Astrocyte of the cerebellum (primary cell): ENCODE results near the gene TRIM23.

Experiments
- DNase-seq: peaks from one replicate; pipeline ENCODE4 v3.0.0-alpha.2; 2011; ENCODE audit warnings: low read depth
- H3K4me3 ChIP-seq: 2 replicates; pipeline ENCODE4 v1.5.1; 2011; ENCODE audit warnings: mild to moderate bottlenecking, low read depth, low read length, moderate library complexity
- in situ Hi-C: cut with HindIII; loops from 2 replicates; pipeline ENCODE4 v1.10.0; 2017; ENCODE audit warnings: low sequenced_read_pairs
- TF ChIP-seq, protein P1 (sequence below): IDR thresholded peaks from 2 replicates; pipeline ENCODE4 v1.5.1; 2012; ENCODE audit warnings: low read length, low read depth, moderate library complexity, mild to moderate bottlenecking; ENCODE audit errors: missing control alignments

The TRIM23 gene

DNA sequence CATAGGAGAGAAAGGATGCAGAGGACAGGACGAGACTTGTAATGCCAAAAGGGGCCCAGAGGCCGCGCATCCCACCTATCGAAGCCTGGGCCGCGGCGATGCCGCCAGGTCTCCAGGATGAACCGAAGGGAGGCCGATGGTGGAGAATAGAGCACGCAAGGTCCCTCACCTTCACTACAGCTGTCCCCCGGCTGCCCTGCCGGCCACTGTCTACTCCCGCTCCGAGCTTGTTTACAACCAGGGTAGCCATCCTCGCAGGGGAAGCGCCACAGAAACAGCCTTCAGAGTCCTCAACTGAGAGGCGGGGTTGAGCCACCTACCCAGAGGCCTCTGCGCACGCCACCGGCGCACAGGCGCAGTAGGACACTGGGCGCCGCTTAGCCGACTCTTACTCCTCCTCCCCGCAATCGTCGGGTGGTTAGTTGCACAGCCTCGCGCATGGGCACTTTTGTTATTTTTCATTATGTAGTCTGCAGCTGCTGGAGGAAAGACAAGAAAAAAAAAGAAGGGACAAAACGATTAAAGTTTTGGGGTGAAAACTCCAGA, at the start of gene TRIM23:
TSS of gene TRIM23 (minus strand) at position 309 of the 546 bp plus-strand sequence. CDS start at position 250, 59 bp downstream.
- TF ChIP-seq, protein P1, sequence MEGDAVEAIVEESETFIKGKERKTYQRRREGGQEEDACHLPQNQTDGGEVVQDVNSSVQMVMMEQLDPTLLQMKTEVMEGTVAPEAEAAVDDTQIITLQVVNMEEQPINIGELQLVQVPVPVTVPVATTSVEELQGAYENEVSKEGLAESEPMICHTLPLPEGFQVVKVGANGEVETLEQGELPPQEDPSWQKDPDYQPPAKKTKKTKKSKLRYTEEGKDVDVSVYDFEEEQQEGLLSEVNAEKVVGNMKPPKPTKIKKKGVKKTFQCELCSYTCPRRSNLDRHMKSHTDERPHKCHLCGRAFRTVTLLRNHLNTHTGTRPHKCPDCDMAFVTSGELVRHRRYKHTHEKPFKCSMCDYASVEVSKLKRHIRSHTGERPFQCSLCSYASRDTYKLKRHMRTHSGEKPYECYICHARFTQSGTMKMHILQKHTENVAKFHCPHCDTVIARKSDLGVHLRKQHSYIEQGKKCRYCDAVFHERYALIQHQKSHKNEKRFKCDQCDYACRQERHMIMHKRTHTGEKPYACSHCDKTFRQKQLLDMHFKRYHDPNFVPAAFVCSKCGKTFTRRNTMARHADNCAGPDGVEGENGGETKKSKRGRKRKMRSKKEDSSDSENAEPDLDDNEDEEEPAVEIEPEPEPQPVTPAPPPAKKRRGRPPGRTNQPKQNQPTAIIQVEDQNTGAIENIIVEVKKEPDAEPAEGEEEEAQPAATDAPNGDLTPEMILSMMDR, result no peak
- in situ Hi-C loops, result no loop called here
- peak; percentile 80 for DNase-seq
- peak within 1 kb of the TSS; percentile 85 for H3K4me3 ChIP-seq

DNA sequence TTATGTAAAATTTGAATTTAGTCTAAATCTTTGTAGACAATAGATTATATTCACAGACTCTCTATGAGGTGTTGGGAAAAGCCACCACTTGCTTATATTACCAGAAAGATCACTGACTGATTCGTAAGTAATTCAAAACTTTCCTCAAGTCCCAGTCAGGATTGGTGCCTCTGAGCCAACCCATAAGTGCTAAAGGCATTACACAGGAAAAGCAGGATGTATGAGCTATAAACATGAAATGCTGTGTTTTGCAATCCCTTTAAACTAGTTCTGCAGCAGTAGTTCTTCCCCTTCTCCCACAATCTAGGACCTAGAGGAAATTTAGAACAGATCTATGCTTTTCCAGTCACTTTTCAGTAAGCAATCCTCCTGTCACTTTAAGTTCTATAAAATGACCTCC, 48.7 kb upstream of the TRIM23 start:
- H3K4me3 ChIP-seq, result no peak overlapping the region
- in situ Hi-C loops, result no loop called here
- no peak for DNase-seq
- TF ChIP-seq, protein P1, result no peak

DNA sequence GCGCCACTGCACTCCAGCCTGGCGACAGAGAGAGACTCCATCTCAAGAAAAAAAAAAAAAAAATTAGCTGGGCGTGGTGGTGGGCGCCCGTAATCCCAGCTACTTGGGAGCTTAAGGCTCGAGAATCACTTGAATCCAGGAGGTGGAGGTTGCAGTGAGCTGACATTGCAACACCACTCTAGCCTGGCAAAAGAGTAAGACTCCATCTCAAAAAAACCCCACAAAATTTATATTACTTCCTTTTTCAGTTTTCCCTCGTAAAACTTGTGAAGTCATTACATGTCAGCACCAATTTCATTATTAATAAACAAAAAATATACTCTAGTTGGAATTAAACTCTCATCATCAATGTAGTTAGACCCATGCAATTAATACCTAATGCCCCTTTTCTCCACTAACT, 44.6 kb upstream of the TRIM23 start:
- in situ Hi-C loops, result no loop called here
- no peak for DNase-seq
- H3K4me3 ChIP-seq, result no peak overlapping the region
- TF ChIP-seq, protein P1, result no peak

DNA sequence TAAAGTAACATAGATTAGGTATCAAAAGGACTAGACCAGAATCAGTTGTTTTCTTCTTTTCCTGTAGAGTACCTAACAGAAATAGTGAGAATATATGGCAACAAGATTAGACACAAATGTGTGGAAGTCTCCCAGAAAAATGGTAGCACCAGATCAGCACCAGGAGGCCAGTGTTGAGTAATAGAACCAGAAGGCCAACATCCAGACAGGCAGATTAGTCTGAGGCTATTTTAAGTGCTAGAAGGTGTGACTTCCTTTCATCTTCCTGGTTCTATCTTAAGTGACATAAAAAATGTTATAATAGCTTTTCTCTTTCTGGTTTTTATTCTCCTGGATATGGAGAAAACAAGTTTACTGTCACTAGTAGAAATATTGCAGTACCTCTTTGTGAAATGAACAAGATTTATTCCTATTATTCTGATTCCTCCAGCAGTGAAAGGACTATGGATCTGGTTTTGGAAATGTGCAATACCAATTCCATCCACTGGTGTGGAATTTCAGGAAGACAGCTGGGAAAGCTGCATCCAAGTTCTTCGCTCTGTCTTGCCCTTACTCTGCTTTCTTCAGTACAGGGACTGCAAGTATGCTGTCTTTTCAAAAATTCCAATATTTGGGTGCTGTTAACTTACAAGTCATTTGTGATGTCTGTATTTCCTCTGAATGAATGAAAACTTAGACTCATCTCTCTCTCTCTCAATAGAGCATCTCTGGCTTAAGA, 39.8 kb upstream of the TRIM23 start:
- in situ Hi-C loops, result no loop called here
- no peak for DNase-seq
- TF ChIP-seq, protein P1, result peak; percentile 53
- no peak overlapping the region for H3K4me3 ChIP-seq

DNA sequence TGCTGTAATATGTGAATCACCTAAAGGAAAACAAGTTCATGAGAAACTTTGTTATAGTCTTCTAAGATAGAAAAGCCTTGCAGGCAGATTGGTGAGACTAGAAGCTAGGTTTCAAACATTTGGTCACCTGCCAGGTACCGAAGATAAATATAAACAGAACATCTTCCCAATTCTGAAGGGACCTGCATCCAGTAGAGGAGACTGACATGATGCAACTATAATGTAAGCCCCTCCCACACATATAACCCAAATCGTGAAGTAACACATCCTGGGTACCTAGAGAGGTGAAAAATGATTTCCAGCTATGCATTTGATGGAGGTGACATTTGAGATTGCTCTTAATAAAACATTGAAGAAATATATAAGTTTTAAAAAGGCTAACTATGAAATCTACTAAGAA, 30.6 kb upstream of the TRIM23 start:
- no peak overlapping the region for H3K4me3 ChIP-seq
- TF ChIP-seq, protein P1, result no peak
- no peak for DNase-seq
- in situ Hi-C loops, result no loop called here

DNA sequence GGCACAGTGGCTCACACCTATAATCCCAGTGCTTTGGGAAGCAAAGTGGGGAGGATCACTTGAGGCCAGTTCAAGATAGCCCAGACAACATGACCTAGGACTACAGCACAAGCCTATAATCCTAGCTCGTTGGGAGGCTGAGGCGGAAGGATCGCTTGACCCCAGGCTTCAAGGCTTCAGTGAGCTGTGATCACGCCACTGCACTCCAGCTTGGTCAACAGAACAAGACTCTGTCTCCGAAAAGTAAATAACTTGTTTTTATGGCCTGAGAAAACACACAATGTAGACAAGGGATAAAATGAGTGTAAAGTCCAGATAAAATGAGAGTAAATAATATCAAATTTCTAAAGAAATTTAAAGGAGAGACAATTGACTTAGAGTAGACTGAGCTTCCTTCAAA, 27.0 kb upstream of the TRIM23 start:
- in situ Hi-C loops, result no loop called here
- DNase-seq, result no peak
- TF ChIP-seq, protein P1, result no peak
- H3K4me3 ChIP-seq, result no peak overlapping the region
